H1 (cell line): Measurements from ENCODE around the gene RPS18. TPM values are rescaled to one million over a fixed set of nuclear protein-coding genes. Genes with fewer than 3 reads are reported as not detected.

Experiments used
- CBX8 ChIP-seq: fragments of 300-800, 300-1000 bp; sonication (generic); IDR thresholded peaks from 2 replicates; pipeline ENCODE4 v1.7.1; 2016; ENCODE audit warnings: low read depth, low read length, borderline replicate concordance
- GABPA ChIP-seq: IDR thresholded peaks from 2 replicates; pipeline ENCODE4 v1.6.1; 2011; ENCODE audit warnings: mild to moderate bottlenecking, low read length, moderate library complexity, borderline replicate concordance; ENCODE audit not compliant: insufficient read depth
- POLR2A ChIP-seq, 2 experiments: IDR thresholded peaks; 1 replicate in 1 of 2; 2 replicates in 1 of 2; pipeline ENCODE4 v1.6.1; 2011; ENCODE audit warnings: low read depth in 2 of 2, low read length in 2 of 2, mild to moderate bottlenecking in 2 of 2; ENCODE audit errors: control extremely low read depth in 1 of 2
- RXRA ChIP-seq: IDR thresholded peaks from 2 replicates; pipeline ENCODE4 v1.6.1; 2011; ENCODE audit warnings: low read depth, mild to moderate bottlenecking, low read length, moderate library complexity; ENCODE audit not compliant: insufficient read depth
- SIX5 ChIP-seq: IDR thresholded peaks from 2 replicates; pipeline ENCODE4 v1.6.1; 2011; ENCODE audit warnings: mild to moderate bottlenecking, low read depth, low read length
- SP2 ChIP-seq: IDR thresholded peaks from 2 replicates; pipeline ENCODE4 v1.6.1; 2012; ENCODE audit warnings: mild to moderate bottlenecking, low read length, inconsistent platforms
- polyA plus RNA-seq, 7 experiments: library from polyadenylated mRNA; depleted of rRNA in 3 of 7; stranded (reverse) in 5 of 7; unstranded in 2 of 7; fragments of >200 nt in 5 of 7; fragments of 200-250 nt in 2 of 7; gene quantifications; 1 replicate in 5 of 7; 2 replicates in 1 of 7; 4 replicates in 1 of 7; pipeline versions ENCODE4 v1.2.1 to v1.2.3, GENCODE V29; 2011 to 2013; ENCODE audit warnings: missing spikeins in 2 of 7, mixed read lengths in 2 of 7
- total RNA-seq: library from RNA; stranded (reverse); fragmentation: NEBNext Ultra II Directional; extraction: Animal tissue kit (Norgen Biotek cat#: 25700); gene quantifications from 2 replicates; pipeline ENCODE4 v1.2.1, GENCODE V29; 2021

The RPS18 gene
- total and polyA plus RNA-seq, 2 of the 8 experiments (the other 6 are each of a cell fraction or from before 2014, with no cell fraction given): 2,796 to 7,099 TPM

DNA sequence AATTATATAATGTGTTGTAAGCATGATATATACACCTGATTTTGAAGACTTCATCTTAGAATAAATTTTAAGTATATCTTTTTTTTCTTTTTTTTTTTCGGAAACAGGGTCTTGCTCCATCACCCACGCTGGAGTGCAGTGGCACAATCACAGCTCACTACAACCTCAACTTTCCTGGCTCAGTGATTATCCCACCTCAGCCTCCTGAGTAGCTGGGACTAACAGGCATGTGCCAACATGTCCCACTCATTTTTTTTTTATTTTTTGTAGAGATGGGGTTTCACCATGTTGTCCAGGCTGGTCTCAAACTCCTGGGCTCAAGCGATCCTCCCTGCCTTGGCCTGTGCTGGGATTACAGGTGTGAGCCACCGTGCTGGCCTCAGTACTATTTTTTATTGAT, 17.3 kb upstream of the RPS18 start (continued):
- TF ChIP-seq SP2 (no peak), POLR2A (IDR thresholded peaks at IDR 0.05; ENCODE audit: control extremely low read depth in 1 of 2, low read depth in 2 of 2, low read length in 2 of 2) (no peak), RXRA (no peak), SIX5 (no peak), GABPA (no peak), CBX8 (no peak)
